IMR-90 (cell line): ENCODE data around the gene SHCBP1L. TPM values are rescaled to one million over a fixed set of nuclear protein-coding genes. Genes with fewer than 3 reads are reported as not detected.

Source experiments
- ATAC-seq: fragments of 200-7000 bp; cut with Tn5 transposase; 2 replicates; pipeline ENCODE4 v1.9.1; 2020; ENCODE audit warnings: low read depth, mild to moderate bottlenecking, moderate library complexity
- BruUV-seq: library from RNA; stranded (reverse); fragments of 400-500 nt; replicated peaks from 2 replicates; lab custom pipeline; 2021; lab: Mats Ljungman, UMichigan
- CTCF ChIA-PET: fragments of 300-600 bp; formaldehyde crosslinking; extraction: SDS; loops from one replicate; lab custom pipeline; 2021; ENCODE audit warnings: antibody characterized with exemption; lab: Yijun Ruan, JAX
- POLR2A ChIA-PET: fragments of 300-600 bp; sonication (Branson Sonifier 250); formaldehyde crosslinking; loops from one replicate; lab custom pipeline; 2022; ENCODE audit warnings: antibody characterized with exemption; ENCODE audit not compliant: unreplicated experiment; lab: Charles Lee
- DNase-seq: peaks from one replicate; pipeline ENCODE4 v3.0.0; 2013
- H2AFZ ChIP-seq: replicated peaks from 2 replicates; pipeline ENCODE3; 2013; ENCODE audit warnings: low read length, mild to moderate bottlenecking; ENCODE audit not compliant: poor library complexity
- H2AK5ac ChIP-seq: 2 replicates; pipeline ENCODE4 v1.6.1; 2013; ENCODE audit warnings: low read depth, low read length, inconsistent platforms
- H2AK9ac ChIP-seq: replicated peaks from 2 replicates; pipeline ENCODE3; 2013; ENCODE audit warnings: mild to moderate bottlenecking, low read depth, low read length, moderate library complexity; ENCODE audit not compliant: poor library complexity
- H2BK120ac ChIP-seq: 2 replicates; pipeline ENCODE4 v1.6.1; 2013; ENCODE audit warnings: low read depth, low read length, inconsistent platforms
- H2BK15ac ChIP-seq: 3 replicates; pipeline ENCODE4 v1.6.1; 2013; ENCODE audit warnings: low read depth, low read length, inconsistent platforms
- H2BK20ac ChIP-seq: 2 replicates; pipeline ENCODE4 v1.6.1; 2013; ENCODE audit warnings: low read depth, mild to moderate bottlenecking, inconsistent platforms, low read length, moderate library complexity
- H2BK5ac ChIP-seq: 2 replicates; pipeline ENCODE4 v1.6.1; 2013; ENCODE audit warnings: mild to moderate bottlenecking, low read depth, low read length, inconsistent platforms; ENCODE audit not compliant: poor library complexity, severe bottlenecking
- H3K14ac ChIP-seq: replicated peaks from 2 replicates; pipeline ENCODE4 v1.6.1; 2013; ENCODE audit warnings: low read depth, low read length, inconsistent platforms
- H3K18ac ChIP-seq: 2 replicates; pipeline ENCODE4 v1.6.1; 2013; ENCODE audit warnings: low read depth, low read length, control low read depth
- H3K23ac ChIP-seq: 2 replicates; pipeline ENCODE4 v1.6.1; 2013; ENCODE audit warnings: low read depth, low read length, inconsistent platforms
- H3K27ac ChIP-seq: 2 replicates; pipeline ENCODE4 v1.5.1; 2013; ENCODE audit warnings: mild to moderate bottlenecking, control low read depth, low read length; ENCODE audit not compliant: insufficient read depth
- H3K27me3 ChIP-seq: 2 replicates; pipeline ENCODE4 v1.6.1; 2013; ENCODE audit warnings: low read length; ENCODE audit not compliant: control insufficient read depth, insufficient read depth
- H3K36me3 ChIP-seq: 2 replicates; pipeline ENCODE4 v1.6.1; 2013; ENCODE audit warnings: low read length, mixed read lengths; ENCODE audit not compliant: control insufficient read depth, insufficient read depth
- H3K4ac ChIP-seq: 2 replicates; pipeline ENCODE4 v1.6.1; 2013; ENCODE audit warnings: low read depth, low read length, inconsistent platforms
- H3K4me1 ChIP-seq: 2 replicates; pipeline ENCODE4 v1.6.1; 2013; ENCODE audit warnings: low read length, mixed read lengths; ENCODE audit not compliant: control insufficient read depth, insufficient read depth
- H3K4me2 ChIP-seq: 2 replicates; pipeline ENCODE4 v1.6.1; 2013; ENCODE audit warnings: low read depth, mild to moderate bottlenecking, control low read depth, low read length, moderate library complexity
- H3K4me3 ChIP-seq: 2 replicates; pipeline ENCODE4 v1.5.1; 2013; ENCODE audit warnings: low read depth, mild to moderate bottlenecking, control low read depth, low read length, moderate library complexity; ENCODE audit not compliant: insufficient read depth
- H3K56ac ChIP-seq: 2 replicates; pipeline ENCODE4 v1.6.1; 2013; ENCODE audit warnings: low read length, inconsistent platforms; ENCODE audit not compliant: insufficient read depth; ENCODE audit errors: extremely low read depth
- H3K79me1 ChIP-seq, 2 experiments: 2 replicates each; pipeline ENCODE4 v1.6.1; 2013; ENCODE audit warnings: low read length in 2 of 2, inconsistent platforms in 1 of 2, low read depth in 1 of 2
- H3K9ac ChIP-seq: 2 replicates; pipeline ENCODE4 v1.6.1; 2013; ENCODE audit warnings: low read depth, low read length, control low read depth
- H3K9me1 ChIP-seq: 2 replicates; pipeline ENCODE4 v1.6.1; 2013; ENCODE audit warnings: low read length, inconsistent platforms; ENCODE audit not compliant: insufficient read depth
- H3K9me3 ChIP-seq: 2 replicates; pipeline ENCODE4 v1.6.1; 2013; ENCODE audit warnings: low read length; ENCODE audit not compliant: control insufficient read depth, insufficient read depth
- H4K20me1 ChIP-seq: 2 replicates; pipeline ENCODE4 v1.6.1; 2013; ENCODE audit warnings: low read length, inconsistent platforms; ENCODE audit not compliant: insufficient read depth
- H4K5ac ChIP-seq: 2 replicates; pipeline ENCODE4 v1.6.1; 2013; ENCODE audit warnings: mild to moderate bottlenecking, low read depth, low read length, control low read depth
- H4K8ac ChIP-seq, 2 experiments: 2 replicates each; pipeline ENCODE4 v1.6.1; 2013; ENCODE audit warnings: low read depth in 2 of 2, low read length in 2 of 2, control low read depth in 1 of 2, inconsistent platforms in 1 of 2
- H4K91ac ChIP-seq: 2 replicates; pipeline ENCODE4 v1.6.1; 2013; ENCODE audit warnings: low read depth, low read length, inconsistent platforms; ENCODE audit not compliant: insufficient read depth
- FOS ChIP-seq: fragments of 150-350 bp; IDR thresholded peaks from 2 replicates; pipeline ENCODE4 v1.6.1; 2016; ENCODE audit warnings: low read depth, low read length
- SMC3 ChIP-seq: fragments of 150-350 bp; IDR thresholded peaks from 2 replicates; pipeline ENCODE4 v1.6.1; 2016; ENCODE audit warnings: low read depth, mild to moderate bottlenecking, antibody characterized with exemption, low read length, moderate library complexity
- WGBS, 2 experiments: methylation state at CpG; one replicate each; pipeline versions ENCODE4 v1.1.5 to v1.1.7; 2013; ENCODE audit warnings: missing lambda C conversion rate in 2 of 2; ENCODE audit not compliant: insufficient read length in 1 of 2; ENCODE audit errors: extremely low coverage in 2 of 2; 5-methylcytosine and 5-hydroxymethylcytosine counted together
- dilution Hi-C: fragments of 300-500 bp; cut with HindIII; formaldehyde crosslinking; loops from one replicate; pipeline ENCODE4 v1.14.3; 2018; ENCODE audit warnings: low sequenced_read_pairs; ENCODE audit not compliant: unreplicated experiment
- in situ Hi-C: fragments of 300-500 bp; cut with MboI; formaldehyde crosslinking; loops from 3 replicates; pipeline ENCODE4 v1.14.3; 2019; ENCODE audit warnings: low sequenced_read_pairs, inconsistent platforms, mixed read lengths
- intact Hi-C: fragments of 100-400 bp; cut with micrococcal nuclease; formaldehyde crosslinking; loops from 2 replicates; pipeline ENCODE4 v1.10.0; 2022
- polyA plus RNA-seq, 3 experiments: library from polyadenylated mRNA; depleted of rRNA; stranded (reverse); fragments of >200 nt; gene quantifications; 2 replicates each; pipeline ENCODE4 v1.2.3, GENCODE V29; 2012; ENCODE audit warnings: low replicate concordance in 1 of 3
- total RNA-seq: library from RNA; depleted of rRNA; stranded (reverse); fragments of >200 nt; gene quantifications from 2 replicates; pipeline ENCODE4 v1.2.3, GENCODE V29; 2012

The SHCBP1L gene
- total and polyA plus RNA-seq, 2 of the 4 experiments (the other 2 are of a cell fraction): not detected

GRCh38 chr1:182913401-182913800 lies 39.6 kb downstream of the SHCBP1L start:
- Histone ChIP-seq H3K14ac (no peak overlapping the region), H4K5ac (no peak overlapping the region), H2BK120ac (no peak overlapping the region), H3K27me3 (peaks cover 3% of the 10 kb centered on the region; the same call in 1 of the 2 replicates), H4K91ac (no peak overlapping the region), H3K4me3 (no peak overlapping the region), H3K9me3 (peaks cover 2% of the 10 kb centered on the region), H3K56ac (no peak overlapping the region), H3K4me1 (no peaks in the 10 kb centered on the region), H2AK5ac (no peak overlapping the region), H3K36me3 (no peaks in the 10 kb centered on the region), H3K79me1 (no peaks in the 10 kb centered on the region), H2AFZ (no peak overlapping the region), H4K8ac (no peak overlapping the region), H3K27ac (no peak overlapping the region), H4K20me1 (no peaks in the 10 kb centered on the region), H3K9ac (no peak overlapping the region), H3K23ac (no peak overlapping the region), H2AK9ac (no peak overlapping the region), H2BK20ac (no peak overlapping the region), H3K4ac (no peak overlapping the region), H3K4me2 (no peak overlapping the region), H2BK5ac (no peak overlapping the region), H2BK15ac (no peak overlapping the region), H3K18ac (no peak overlapping the region), H3K9me1 (no peaks in the 10 kb centered on the region)
- WGBS, 2 experiments: no CpG with 5 or more reads among the region's 3 CpGs
- CTCF ChIA-PET: no interaction called here
- dilution Hi-C loops (no loop called here), in situ Hi-C loops (no loop called here), intact Hi-C loops (no loop called here)
- BruUV-seq: no TSS peak
- ATAC-seq (no peak), DNase-seq (no peak)
- POLR2A ChIA-PET: no interaction called here
- TF ChIP-seq FOS (no peak), SMC3 (no peak)
